GM12878 (cell line): ENCODE results near the gene NAT9. TPM values are rescaled to one million over a fixed set of nuclear protein-coding genes. Genes with fewer than 3 reads are reported as not detected.
A peak's percentile ranks its signal among the peaks of the same experiment; 100 is the strongest.

Source experiments
- ASH2L ChIP-seq: fragments of 300-600, 200-600 bp; sonication (generic); IDR thresholded peaks from 2 replicates; pipeline ENCODE4 v1.6.1; 2017; ENCODE audit warnings: low read depth, mild to moderate bottlenecking, borderline replicate concordance
- CBX5 ChIP-seq: sonication (generic); IDR thresholded peaks from 2 replicates; pipeline ENCODE4 v1.6.1; 2016; ENCODE audit warnings: low read depth, moderate library complexity, mild to moderate bottlenecking, inconsistent platforms
- CHD1 ChIP-seq: IDR thresholded peaks from 2 replicates; pipeline ENCODE4 v1.6.1; 2012; ENCODE audit warnings: low read depth, low read length, improper control_type of control experiment
- ETV6 ChIP-seq, 2 experiments: fragments of 450-650 bp in 1 of 2; IDR thresholded peaks in 1 of 2; conservative IDR thresholded peaks in 1 of 2; 2 replicates each; pipeline ENCODE4 v1.6.1; 2014; ENCODE audit warnings: antibody characterized with exemption in 1 of 2, borderline replicate concordance in 1 of 2, low read depth in 1 of 2, mild to moderate bottlenecking in 1 of 2, moderate library complexity in 1 of 2
- HDAC6 ChIP-seq: fragments of 200-600 bp; sonication (generic); IDR thresholded peaks from one replicate; pipeline ENCODE4 v1.8.0; 2017; ENCODE audit warnings: antibody characterized with exemption; ENCODE audit not compliant: unreplicated experiment
- MTA3 ChIP-seq: IDR thresholded peaks from 2 replicates; pipeline ENCODE4 v1.6.1; 2012; ENCODE audit warnings: low read length, inconsistent platforms, borderline replicate concordance
- NFYB ChIP-seq: IDR thresholded peaks from 2 replicates; pipeline ENCODE4 v1.6.1; 2011; ENCODE audit warnings: low read depth, mild to moderate bottlenecking, low read length, improper control_type of control experiment, moderate library complexity; ENCODE audit not compliant: insufficient read depth
- PAX8 ChIP-seq: fragments of 450-650 bp; IDR thresholded peaks from 2 replicates; pipeline ENCODE4 v1.6.1; 2017; ENCODE audit warnings: mild to moderate bottlenecking, moderate library complexity
- PBX3 ChIP-seq: IDR thresholded peaks from 2 replicates; pipeline ENCODE4 v1.6.1; 2011; ENCODE audit warnings: mild to moderate bottlenecking, low read depth, low read length, moderate library complexity; ENCODE audit not compliant: insufficient replicate concordance
- TCF3 ChIP-seq: IDR thresholded peaks from 2 replicates; pipeline ENCODE4 v1.6.1; 2012; ENCODE audit warnings: low read depth, mild to moderate bottlenecking, low read length, borderline replicate concordance; ENCODE audit not compliant: insufficient read depth
- ZBTB4 ChIP-seq: fragments of 450-650 bp; formaldehyde crosslinking; IDR thresholded peaks from 2 replicates; pipeline ENCODE4 v1.4.0; 2022; ENCODE audit warnings: mild to moderate bottlenecking, moderate library complexity
- ZZZ3 ChIP-seq: IDR thresholded peaks from 2 replicates; pipeline ENCODE4 v1.6.1; 2011; ENCODE audit warnings: low read depth; ENCODE audit not compliant: control insufficient read depth, insufficient read length
- polyA plus RNA-seq, 11 experiments: library from polyadenylated mRNA; depleted of rRNA in 4 of 11; unstranded in 6 of 11; stranded (reverse) in 5 of 11; fragments of >200 nt; fragmentation: Nextera tagmentation in 4 of 11; fragmentation: Illumina TruSeq in 1 of 11; extraction: Ambion mirVana in 4 of 11; extraction: Trizol in 1 of 11; gene quantifications; 1 replicate in 1 of 11; 2 replicates in 10 of 11; pipeline versions ENCODE4 v1.2.1 to v1.2.3, GENCODE V29; 2011 to 2016; ENCODE audit warnings: inconsistent platforms in 2 of 11, missing spikeins in 2 of 11, low read depth in 1 of 11
- total RNA-seq, 4 experiments: library from RNA; depleted of rRNA in 3 of 4; stranded (reverse); fragments of >200 nt in 3 of 4; fragmentation: Illumina TruSeq in 1 of 4; extraction: Trizol in 1 of 4; gene quantifications; 2 replicates each; pipeline versions ENCODE4 v1.2.1 to v1.2.3, GENCODE V29; 2013 to 2021

The NAT9 gene
- total and polyA plus RNA-seq, 10 of the 15 experiments (the other 5 are each of a cell fraction or from before 2014, with no cell fraction given) = 3.5 to 45.3 (median 27.3) TPM

- TF ChIP-seq ETV6 (conservative IDR thresholded peaks at IDR 0.05 in 1 of 2, IDR thresholded peaks at IDR 0.05 in 1 of 2; ENCODE audit: borderline replicate concordance in 1 of 2, low read depth in 1 of 2) = no peak
- TF ChIP-seq NFYB = peak; percentile 73; the same call in 1 of the 2 replicates
- no peak for TF ChIP-seq ZZZ3
- TF ChIP-seq TCF3 = peak; percentile 90
- no peak for TF ChIP-seq MTA3
- no peak for TF ChIP-seq ASH2L
- no peak for TF ChIP-seq ZBTB4 (CRISPR knock-in tag)
- no peak for TF ChIP-seq HDAC6
- no peak for TF ChIP-seq PAX8
- TF ChIP-seq CBX5 = no peak
- TF ChIP-seq CHD1 = no peak
- TF ChIP-seq PBX3 = no peak
Observed at GRCh38 chr17:74776044-74776962, at the start of gene NAT9 (continued).
